NT2/D1 (cell line): Measurements from ENCODE around the gene RFT1.
A peak's percentile ranks its signal among the peaks of the same experiment; 100 is the strongest.
"Not testable (repeated sequence)": the region's sequence is repeated elsewhere in the genome, so short reads cannot be mapped to it uniquely, and the experiment has no call there.

Experiments
- DNase-seq: peaks from one replicate; pipeline ENCODE4 v3.0.0-alpha.2; 2011; ENCODE audit warnings: low read depth, low spot score
- H3K27me3 ChIP-seq: 2 replicates; pipeline ENCODE4 v1.6.0; 2011; ENCODE audit warnings: mild to moderate bottlenecking; ENCODE audit not compliant: insufficient read length, insufficient read depth
- H3K36me3 ChIP-seq: 2 replicates; pipeline ENCODE4 v1.6.1; 2011; ENCODE audit warnings: mild to moderate bottlenecking, low read length, mixed read lengths; ENCODE audit not compliant: insufficient read depth, insufficient read length
- H3K4me1 ChIP-seq: 2 replicates; pipeline ENCODE4 v1.5.1; 2011; ENCODE audit not compliant: insufficient read depth, insufficient read length
- H3K4me3 ChIP-seq: 2 replicates; pipeline ENCODE4 v1.5.1; 2011; ENCODE audit warnings: low read depth; ENCODE audit not compliant: insufficient read length
- H3K9ac ChIP-seq: 2 replicates; pipeline ENCODE4 v1.6.0; 2011; ENCODE audit warnings: low read depth; ENCODE audit not compliant: insufficient read length
- H3K9me3 ChIP-seq: 2 replicates; pipeline ENCODE4 v1.5.1; 2011; ENCODE audit warnings: mild to moderate bottlenecking, low read length; ENCODE audit not compliant: insufficient read depth
- SUZ12 ChIP-seq: IDR thresholded peaks from 2 replicates; pipeline ENCODE4 v1.6.1; 2011; ENCODE audit not compliant: insufficient read length, insufficient read depth; ENCODE audit errors: extremely low read depth
- YY1 ChIP-seq: IDR thresholded peaks from 2 replicates; pipeline ENCODE4 v1.6.1; 2011; ENCODE audit not compliant: insufficient read length, insufficient read depth
- ZNF274 ChIP-seq: IDR thresholded peaks from 2 replicates; pipeline ENCODE4 v1.6.1; 2011; ENCODE audit warnings: mild to moderate bottlenecking, low read depth, low read length

The RFT1 gene

DNA sequence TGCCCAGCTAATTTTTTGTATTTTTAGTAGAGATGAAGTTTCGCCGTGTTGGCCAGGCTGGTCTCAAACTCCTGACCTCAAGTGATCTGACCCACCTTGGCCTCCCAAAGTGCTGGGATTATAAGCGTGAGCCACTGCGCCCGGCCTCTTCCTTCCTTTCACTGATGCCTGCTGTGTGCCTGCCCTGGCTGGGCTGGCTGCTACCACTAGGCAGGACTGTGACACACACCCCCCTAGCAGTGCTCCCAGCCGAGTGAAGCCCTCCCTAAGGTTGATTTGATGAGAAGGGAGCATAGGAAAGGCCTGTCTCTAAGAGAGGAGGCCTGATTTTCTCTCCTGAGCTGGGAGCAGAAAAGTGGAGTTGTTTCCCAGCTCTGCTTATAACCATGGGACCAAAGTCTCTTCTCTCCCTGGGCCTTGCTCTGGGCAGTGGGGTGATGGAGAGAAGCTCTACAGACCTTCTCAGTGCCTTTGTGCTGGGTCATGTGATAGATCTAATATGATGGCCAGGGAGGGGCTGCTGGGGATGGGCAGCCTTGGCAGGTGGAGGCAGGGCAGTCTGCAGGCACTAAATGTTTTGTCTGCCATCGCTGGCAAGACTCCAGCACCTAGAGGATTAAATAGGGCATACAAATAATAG lies 64.3 kb downstream of the RFT1 start:
- peaks cover 4% of the 10 kb centered on the region for H3K4me1 ChIP-seq
- no peak for DNase-seq
- peaks cover under 1% of the 10 kb centered on the region for H3K27me3 ChIP-seq
- H3K9me3 ChIP-seq, result no peaks in the 10 kb centered on the region
- H3K36me3 ChIP-seq, result no peaks in the 10 kb centered on the region
- H3K4me3 ChIP-seq, result no peak overlapping the region
- TF ChIP-seq SUZ12 (no peak), ZNF274 (no peak), YY1 (no peak)
- H3K9ac ChIP-seq, result no peak overlapping the region

DNA sequence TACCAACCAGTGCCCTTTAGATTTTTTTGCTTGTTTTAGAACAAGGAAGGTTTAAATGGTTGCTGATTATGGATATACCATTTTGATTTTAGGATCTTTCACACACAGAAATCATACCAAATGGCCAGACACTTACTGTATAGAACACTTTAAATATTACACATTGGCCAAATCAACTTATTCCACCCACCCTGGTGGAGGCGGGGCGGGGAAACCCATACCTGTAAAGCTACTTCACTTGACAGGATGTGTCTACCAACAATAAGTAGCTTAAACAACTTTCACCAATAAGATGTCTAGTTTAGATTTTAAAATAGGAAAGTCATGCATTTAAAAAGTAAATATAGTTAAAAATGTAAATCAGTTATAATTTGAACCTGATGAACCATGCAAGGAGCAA lies 67.3 kb downstream of the RFT1 start:
- Histone ChIP-seq H3K4me3 (no peak overlapping the region), H3K9ac (no peak overlapping the region), H3K36me3 (no peaks in the 10 kb centered on the region), H3K4me1 (peaks cover 2% of the 10 kb centered on the region), H3K27me3 (no peaks in the 10 kb centered on the region), H3K9me3 (no peaks in the 10 kb centered on the region)
- TF ChIP-seq ZNF274 (no peak), SUZ12 (no peak), YY1 (no peak)
- DNase-seq, result no peak

- no peak for DNase-seq
- Histone ChIP-seq H3K9me3 (no peaks in the 10 kb centered on the region), H3K9ac (no peak overlapping the region), H3K4me1 (no peaks in the 10 kb centered on the region), H3K4me3 (no peak overlapping the region), H3K36me3 (no peaks in the 10 kb centered on the region), H3K27me3 (no peaks in the 10 kb centered on the region)
- TF ChIP-seq YY1, result no peak
- no peak for TF ChIP-seq ZNF274
- TF ChIP-seq SUZ12, result no peak
Observed at GRCh38 chr3:53056442-53056841, 73.8 kb downstream of the RFT1 start.

- H3K9me3 ChIP-seq, DNase-seq, H3K4me1 ChIP-seq: not testable (repeated sequence)
Observed at GRCh38 chr3:53054233-53054632, 76.0 kb downstream of the RFT1 start.

GRCh38 chr3:53051929-53052328 lies 78.3 kb downstream of the RFT1 start:
- Histone ChIP-seq H3K4me3 (no peak overlapping the region), H3K36me3 (no peaks in the 10 kb centered on the region), H3K4me1 (no peaks in the 10 kb centered on the region), H3K27me3 (peaks cover 16% of the 10 kb centered on the region), H3K9ac (no peak overlapping the region), H3K9me3 (no peaks in the 10 kb centered on the region)
- no peak for DNase-seq
- TF ChIP-seq ZNF274 (no peak), SUZ12 (no peak), YY1 (no peak)

More at GRCh38 chr3:53054233-53054632, 76.0 kb downstream of the RFT1 start:
- H3K27me3 ChIP-seq, H3K36me3 ChIP-seq, H3K4me3 ChIP-seq, H3K9ac ChIP-seq: not testable (repeated sequence)

GRCh38 chr3:53049987-53050386 lies 80.2 kb downstream of the RFT1 start:
- Histone ChIP-seq H3K27me3 (peaks cover 25% of the 10 kb centered on the region), H3K4me1 (no peaks in the 10 kb centered on the region), H3K36me3 (no peaks in the 10 kb centered on the region), H3K9ac (no peak overlapping the region), H3K4me3 (no peak overlapping the region), H3K9me3 (no peaks in the 10 kb centered on the region)
- TF ChIP-seq ZNF274, result no peak
- TF ChIP-seq YY1, result no peak
- TF ChIP-seq SUZ12, result no peak
- no peak for DNase-seq

DNA sequence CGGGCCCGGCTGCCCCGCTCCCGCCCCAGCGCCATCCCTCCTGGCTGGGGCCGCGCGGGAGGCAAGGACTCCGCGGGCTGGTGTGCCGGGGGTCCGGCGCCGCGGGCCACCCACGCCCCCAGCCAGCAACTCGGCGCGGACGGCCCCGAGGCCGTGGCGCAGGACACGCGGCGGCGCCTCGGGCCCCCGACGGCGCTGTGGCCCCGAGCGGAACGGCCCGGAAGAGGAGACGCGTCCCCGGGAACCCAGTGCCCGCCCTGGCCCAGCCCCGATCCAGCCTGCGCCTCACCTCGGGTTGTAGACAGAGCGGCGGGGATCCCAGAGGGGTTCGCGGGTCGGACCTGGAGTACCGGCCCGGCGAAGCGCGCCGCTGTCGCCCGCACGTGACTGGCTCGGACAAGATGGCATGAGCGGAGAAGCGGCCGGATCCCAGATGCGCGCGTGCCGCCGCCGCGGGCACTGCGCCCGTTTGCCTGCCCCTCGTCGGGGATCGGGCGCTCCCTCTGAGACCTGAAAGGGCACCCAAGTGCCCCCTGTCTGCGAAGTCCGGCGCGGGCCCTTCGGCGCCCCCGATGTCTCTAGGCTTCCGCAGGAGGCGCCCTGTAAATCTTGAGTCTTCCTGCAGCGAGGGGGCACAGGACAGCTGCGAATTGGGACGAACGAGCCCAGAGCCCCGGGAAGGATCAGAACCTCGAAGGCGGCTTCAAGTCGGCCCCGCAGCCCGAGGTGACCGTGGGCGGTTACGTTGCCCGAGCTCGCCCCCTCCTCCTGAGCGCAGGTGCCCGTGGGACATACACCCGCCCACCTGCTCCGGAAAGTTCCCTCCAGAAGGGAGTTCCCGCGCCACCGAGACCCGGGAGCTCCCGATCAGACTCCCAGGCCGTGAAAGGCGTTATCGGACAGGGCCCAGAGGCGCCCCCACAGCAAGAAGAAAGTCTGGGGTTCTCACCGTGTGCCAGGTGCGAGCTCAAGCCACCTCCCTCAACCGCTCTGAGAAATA lies 83.8 kb downstream of the RFT1 start:
- peak; percentile 77 for DNase-seq
- Histone ChIP-seq H3K4me1 (peaks cover 2% of the 10 kb centered on the region), H3K9ac (peak overlapping the region; percentile 80), H3K36me3 (no peaks in the 10 kb centered on the region), H3K4me3 (peak overlapping the region; percentile 68), H3K27me3 (peaks cover 49% of the 10 kb centered on the region), H3K9me3 (no peaks in the 10 kb centered on the region)
- no peak for TF ChIP-seq SUZ12
- TF ChIP-seq ZNF274, result no peak
- no peak for TF ChIP-seq YY1
